Glomerular visceral epithelial cell (primary cell): ENCODE data around the gene FGFR2.
"Not testable (repeated sequence)": the region's sequence is repeated elsewhere in the genome, so short reads cannot be mapped to it uniquely, and the experiment has no call there.

Source experiments
- DNase-seq: peaks from one replicate; pipeline ENCODE4 v3.0.0-alpha.2; 2016; ENCODE audit errors: extremely low spot score

Gene FGFR2

GRCh38 chr10:121590772-121591171 is 7.5 kb downstream of the FGFR2 start:
- DNase-seq, result no peak

- DNase-seq, result no peak
Observed at GRCh38 chr10:121589553-121589952, 8.7 kb downstream of the FGFR2 start.

DNA sequence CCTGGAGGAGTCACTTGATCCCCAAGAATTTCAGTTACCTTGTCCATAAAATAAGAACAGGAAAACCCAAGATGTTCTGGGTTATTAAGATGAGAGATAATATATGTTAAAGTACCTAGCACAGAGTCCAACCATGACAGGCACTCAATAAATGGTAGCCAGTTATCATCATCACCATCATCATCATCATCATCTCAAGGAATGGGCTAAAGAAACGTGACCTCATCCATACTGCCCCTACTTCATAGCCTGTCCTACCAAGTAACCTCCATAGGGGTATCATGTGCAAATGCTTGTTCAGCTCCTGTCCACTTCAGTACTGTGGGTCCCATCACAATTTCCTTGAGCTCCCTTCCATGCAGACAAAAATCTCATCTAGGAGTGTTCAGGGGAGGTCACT is 14.4 kb downstream of the FGFR2 start:
- no peak for DNase-seq

DNA sequence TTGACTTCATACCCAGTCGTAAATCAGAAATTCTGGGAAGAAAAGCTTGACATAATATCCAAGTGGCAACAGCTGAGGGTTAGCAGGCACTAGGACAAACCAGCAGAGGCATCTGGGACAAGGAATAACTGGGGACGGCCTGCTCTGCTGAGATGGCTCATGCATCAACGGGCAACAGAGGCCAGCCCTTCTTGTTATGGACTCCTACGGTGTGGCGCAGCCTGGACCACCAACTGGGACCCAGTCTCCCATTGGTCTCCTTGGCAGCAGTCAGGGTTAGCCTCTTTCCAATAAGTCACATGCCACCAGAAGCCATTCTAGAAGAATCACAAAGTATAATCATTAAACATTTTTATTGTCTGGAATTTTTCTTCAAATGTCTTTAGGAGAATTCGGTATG is 15.0 kb downstream of the FGFR2 start:
- DNase-seq, result no peak

DNA sequence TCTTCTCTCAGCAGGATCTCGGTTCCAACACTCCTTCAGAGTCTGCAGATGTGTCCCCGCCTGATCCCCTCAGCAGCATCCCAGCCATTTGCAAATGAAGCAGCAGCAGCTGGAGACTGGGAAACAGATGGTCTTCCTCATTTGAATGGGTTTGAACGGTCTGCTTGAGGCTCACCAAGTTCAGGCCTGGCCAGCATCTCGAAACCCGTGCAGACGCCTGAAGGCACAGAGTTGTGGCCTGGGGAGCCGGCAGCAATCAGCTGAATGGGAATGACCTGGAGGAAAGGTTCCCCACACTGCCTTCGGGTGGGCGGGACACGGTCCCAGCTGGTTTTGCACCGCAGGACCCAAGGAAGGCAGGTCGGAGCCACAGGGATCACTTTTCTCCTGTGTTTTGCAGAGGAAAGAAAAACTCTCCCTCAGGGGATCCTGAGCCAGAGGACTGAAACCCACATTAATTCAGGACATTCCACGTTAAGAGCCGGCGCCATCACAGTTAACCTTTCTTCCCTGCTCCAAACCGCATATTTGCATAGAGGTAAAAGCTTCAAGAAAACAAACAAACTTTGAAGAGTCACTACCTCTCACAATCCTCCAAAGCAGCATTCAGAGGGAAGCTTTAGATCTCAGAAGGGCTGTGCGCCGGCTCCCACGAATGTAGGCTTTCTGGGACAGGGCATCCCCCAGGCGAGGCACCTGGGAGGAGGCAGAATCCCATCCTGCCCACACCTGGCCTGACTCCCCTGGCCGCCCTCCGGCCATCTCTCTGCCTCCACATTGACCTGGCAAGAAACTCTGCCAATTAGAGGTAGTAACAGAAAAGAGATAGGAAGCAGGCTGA is 17.7 kb downstream of the FGFR2 start:
- DNase-seq, result no peak

- DNase-seq, result no peak
Observed at GRCh38 chr10:121579656-121580055, 18.6 kb downstream of the FGFR2 start.

DNA sequence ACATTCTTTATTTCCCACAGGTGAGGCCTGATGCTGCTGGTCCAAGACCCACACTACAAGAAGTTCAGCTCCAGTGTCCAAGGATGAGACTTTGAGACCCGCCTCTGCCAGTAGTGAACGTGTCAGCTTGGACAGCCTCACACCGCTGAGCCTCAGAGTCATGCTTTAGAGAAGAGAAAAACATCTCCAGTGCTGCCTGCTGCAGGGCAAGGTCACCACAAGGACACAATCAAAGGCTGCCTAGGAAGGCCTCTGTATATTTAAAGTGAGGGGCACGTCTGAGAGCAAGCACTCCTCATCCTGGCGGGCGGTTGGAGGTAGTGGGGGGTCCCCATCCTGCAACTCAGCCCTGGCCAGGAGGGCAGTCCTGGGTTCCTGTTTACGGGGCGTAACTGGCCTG is 19.3 kb downstream of the FGFR2 start:
- DNase-seq, result no peak

DNA sequence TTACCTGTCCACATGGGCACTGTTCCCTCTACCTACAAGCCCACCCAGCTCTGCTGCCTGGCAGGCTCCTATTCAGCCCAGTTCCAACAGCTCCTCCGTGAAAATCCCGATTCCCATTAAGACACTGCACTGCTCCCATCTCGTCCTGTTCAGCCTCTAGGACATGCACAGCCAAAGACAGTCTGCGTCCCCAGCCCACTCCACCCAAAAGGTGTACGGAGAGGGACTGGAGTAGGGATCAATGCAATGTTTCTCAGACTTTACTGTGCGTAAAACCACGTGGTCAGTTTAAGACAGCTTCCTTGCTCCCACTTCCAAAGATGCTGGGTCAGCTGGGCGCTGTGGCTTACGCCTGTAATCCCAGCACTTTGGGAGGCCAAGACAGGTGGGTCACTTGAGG is 19.9 kb downstream of the FGFR2 start:
- DNase-seq, result no peak

DNA sequence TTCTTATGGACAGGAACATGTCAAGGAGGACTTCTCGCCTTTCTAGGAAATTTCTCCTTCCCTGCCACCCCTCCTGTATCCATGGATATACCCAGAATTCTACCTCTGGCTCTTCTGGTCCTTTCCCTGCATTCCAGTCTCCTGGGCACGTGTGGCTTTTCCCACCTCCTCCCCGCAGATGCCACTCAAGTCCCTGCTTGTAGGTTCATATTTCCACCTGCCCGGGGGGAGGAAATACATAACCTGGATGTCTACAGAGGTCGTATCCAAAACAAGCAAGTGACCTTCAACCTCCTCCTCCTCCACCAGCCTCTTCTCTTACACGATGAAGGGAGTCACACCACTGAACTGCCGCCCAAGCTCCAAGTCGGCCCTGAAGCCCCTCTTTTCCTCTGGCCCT is 20.7 kb downstream of the FGFR2 start:
- DNase-seq, result no peak

DNA sequence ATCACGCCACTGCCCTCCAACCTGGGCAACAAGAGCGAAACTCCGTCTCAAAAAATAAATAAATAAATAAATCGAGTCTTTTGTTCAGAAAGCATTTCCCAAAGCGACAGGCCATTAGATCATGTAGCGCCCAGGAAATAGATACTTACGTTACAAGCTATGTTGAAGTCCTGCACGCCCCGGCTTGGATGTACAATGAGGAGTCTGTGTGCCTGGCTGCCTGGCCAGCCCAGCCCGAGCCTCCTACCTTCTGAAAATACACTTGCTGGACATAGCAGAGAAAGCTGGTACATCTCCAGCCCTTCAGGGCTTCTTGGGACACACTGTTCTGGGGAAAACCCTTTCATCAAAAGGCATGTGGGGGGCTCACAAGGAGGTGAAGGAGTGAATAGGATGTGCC is 22.1 kb downstream of the FGFR2 start:
- no peak for DNase-seq

DNA sequence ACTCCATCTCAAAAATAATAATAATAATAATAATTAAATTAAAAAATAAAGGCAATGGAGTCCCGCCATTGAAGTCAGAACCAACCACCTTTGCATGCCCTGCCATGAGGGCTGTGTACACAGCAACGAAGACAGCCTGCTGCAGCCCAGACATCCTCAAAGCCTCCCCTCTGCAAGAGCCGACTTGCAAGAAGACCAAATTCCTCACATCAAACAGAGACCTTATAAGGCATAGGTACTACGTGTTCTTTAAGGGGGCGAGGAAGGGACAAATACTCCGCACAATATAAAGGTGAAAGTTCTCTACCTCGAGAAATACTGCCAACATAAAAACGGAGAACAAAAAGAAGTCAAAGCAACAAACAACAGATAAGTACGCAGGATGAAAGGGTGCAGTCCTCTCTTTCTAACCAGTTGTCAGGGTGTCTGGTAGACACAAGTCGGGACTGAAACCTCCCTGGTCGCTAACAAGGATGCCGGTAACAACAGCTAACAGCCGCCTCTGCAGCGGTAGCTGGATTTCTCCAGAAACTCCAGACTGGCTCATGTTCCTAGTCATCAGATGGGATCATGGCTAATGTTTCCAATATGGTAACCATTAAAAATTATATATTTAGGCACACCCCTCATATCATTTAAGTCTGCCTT is 23.6 kb downstream of the FGFR2 start:
- no peak for DNase-seq

DNA sequence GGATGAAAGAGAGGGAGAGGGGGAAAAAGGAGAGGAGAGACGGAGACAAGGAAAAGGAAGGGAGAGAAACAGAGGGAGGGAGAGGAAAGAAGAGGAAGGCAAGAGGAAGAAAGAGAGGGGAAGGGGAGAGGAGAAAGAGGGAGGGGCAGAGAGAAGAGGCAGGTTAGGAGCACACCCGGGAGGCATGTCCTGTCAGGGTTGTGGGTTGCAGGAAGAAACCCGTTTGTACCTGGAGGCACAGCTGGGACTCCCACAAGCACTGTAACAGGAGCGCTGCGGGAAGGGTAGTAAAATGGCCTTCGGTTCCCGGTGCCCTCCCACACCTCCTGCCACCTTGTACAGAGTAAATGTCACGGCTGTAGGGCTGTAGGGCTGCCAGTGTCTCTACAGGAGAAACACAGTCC is 24.7 kb downstream of the FGFR2 start:
- no peak for DNase-seq

- DNase-seq, result no peak
Observed at GRCh38 chr10:121572859-121573537, 25.2 kb downstream of the FGFR2 start.

DNA sequence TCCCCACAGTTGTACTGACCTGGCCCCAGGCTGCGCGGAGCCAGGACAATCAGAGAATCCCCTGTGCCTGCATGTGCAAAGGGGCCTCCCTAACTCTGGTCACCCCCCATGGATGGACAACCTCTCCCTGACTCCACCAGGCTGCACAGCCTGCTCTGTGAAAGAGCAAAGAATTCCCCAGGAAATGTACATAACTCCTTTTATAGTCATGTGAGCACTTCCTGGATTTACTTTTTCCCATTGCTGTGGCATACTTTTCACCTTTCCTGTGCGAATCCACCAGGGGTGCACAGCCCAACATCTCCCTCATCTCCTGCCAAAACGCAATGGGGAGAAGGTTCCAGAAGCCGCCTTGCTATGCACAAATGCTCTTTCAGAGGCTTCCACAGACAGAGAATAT is 27.9 kb downstream of the FGFR2 start:
- no peak for DNase-seq

- no peak for DNase-seq
Observed at GRCh38 chr10:121568275-121568674, 30.0 kb downstream of the FGFR2 start.

- DNase-seq, result no peak
Observed at GRCh38 chr10:121567569-121567968, 30.7 kb downstream of the FGFR2 start.

DNA sequence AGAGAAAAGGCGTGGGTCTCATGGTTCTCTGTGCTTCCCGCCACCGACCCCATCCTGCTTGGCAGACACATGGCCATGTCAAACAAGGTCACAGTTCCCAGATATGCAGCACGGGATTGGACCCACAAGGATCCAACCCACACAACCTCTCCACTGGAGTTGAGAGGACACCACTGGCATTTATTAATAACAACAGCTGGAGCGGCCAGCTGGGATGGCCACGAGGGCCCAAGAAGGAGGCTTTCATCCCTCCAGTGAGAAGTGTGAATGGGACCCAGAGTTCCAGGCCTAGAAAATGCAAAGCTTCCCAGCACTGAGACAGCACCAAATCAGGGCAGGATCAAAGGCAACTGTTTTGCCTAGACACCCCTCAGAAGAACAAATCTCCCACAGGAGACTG is 31.5 kb downstream of the FGFR2 start:
- DNase-seq, result no peak

GRCh38 chr10:121559326-121560026 is 38.8 kb downstream of the FGFR2 start:
- no peak for DNase-seq

DNA sequence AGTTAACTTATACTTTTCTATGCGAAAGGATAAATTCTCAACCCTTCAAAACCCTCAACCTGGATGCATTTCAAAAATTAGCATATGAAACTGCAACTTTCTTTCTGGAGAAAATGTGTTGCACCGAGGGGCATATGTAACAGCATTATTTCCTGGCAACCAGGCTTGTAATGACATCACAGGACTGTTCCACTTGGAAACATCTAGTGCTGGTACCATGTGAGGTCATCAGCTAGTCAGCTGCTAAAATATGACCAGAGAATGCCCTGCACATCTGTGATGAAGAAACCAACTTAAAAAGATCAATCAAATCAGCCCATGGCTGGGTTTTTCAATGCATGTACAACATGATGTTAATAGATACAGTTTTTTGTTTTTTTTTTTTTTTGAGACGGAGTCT is 40.0 kb downstream of the FGFR2 start:
- DNase-seq, result no peak

GRCh38 chr10:121556918-121557573 is 41.2 kb downstream of the FGFR2 start:
- DNase-seq, result no peak

DNA sequence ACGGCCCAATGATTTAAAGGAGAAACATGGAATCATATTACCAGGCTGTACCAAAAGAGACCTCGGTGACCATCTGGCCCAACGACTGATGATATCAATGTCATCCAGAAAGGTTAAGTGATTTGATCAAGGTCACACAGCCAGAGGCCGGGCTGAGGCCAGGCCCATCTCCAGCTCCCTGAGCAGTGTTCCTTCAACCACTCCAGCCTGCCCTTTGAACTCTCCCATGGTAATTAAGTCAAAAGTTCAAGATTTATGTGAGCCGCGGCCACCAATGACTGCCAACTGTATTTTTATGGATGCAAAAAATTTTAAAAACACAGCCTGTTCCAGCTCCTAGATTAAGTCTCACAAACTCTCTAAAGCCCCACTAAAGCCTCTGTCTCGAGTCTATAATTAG is 41.8 kb downstream of the FGFR2 start:
- DNase-seq, result no peak

DNA sequence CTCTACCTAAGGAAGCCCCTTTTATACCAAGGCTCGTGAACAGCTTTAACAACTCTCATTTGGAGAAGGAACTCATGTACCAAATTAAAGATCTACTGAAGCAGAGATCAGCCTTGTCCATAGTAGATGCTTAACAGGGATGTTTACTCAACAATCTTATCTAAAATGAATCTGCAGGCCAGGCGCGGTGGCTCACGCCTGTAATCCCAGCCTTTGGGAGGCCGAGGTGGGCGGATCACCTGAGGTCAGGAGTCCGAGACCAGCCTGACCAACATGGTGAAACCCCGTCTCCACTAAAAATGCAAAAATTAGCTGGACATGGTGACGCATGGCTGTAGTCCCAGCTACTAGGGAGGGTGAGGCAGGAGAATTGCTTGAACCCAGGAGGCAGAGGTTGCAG is 43.3 kb downstream of the FGFR2 start:
- not testable (repeated sequence) for DNase-seq
